Bone marrow (tissue), 2 donors: ENCODE measurements around the gene MAPT.
"Not testable (repeated sequence)": the region's sequence is repeated elsewhere in the genome, so short reads cannot be mapped to it uniquely, and the experiment has no call there.

Experiments used
- DNase-seq, 2 donors: peaks; one replicate each; lab custom pipeline; 2025; lab: John Stamatoyannopoulos, UW

MAPT gene

DNA sequence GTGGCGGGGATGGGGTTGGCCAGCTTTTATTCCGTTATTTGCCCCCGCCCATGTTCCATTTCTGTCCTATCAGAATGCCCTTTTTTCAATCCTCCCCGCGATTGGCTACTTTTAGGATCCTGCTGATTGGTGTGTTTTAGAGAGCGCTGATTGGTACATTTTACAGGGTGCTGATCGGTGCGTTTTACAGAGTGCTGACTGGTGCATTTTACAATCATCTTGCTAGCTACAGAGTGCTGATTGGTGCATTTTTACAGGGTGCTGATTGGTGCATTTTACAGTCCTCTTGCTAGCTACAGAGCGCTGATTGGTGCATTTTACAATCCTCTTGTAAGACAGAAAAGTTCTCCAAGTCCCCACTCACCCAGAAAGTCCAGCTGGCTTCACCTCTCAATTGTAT is 32.2 kb upstream of the MAPT start:
- not testable (repeated sequence) for DNase-seq

DNA sequence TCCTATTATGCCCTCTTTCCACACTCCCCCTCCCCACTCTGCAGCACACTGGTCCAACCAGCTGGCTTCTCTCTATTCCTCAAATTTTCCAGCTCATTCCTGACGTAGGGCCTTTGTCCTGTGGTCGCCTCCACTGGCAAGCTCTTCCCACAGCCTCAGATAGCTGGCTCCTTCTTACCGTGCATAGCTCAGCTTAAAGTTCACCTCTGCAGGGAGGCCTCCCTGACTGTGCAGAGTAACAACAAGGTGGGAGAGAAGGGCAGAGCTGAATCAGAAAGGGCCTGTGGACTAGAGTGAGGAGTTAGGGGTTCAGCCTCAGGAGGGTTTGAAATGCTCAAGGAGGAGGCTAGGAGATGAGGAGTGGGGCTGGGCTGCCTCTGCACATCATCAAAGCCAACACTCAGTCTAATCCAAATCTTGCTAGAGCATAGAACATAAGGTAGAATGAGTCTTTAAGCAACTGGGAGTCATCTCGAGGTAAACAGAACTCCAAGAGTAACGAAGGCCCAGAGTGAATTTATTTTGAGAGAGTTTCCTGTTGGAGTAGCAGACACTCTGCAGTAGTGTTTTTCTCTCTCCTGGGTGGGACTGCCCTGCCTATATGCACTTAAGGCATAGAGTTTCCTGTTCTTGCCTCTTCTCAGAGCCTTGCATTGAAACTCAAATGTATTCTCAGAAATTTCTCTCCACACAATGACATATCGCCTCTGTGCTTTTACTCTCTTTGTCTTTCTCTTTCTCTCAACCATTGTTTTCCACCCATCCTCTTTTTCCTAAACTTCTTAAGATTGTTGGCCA is 30.3 kb upstream of the MAPT start:
- no peak for DNase-seq

DNA sequence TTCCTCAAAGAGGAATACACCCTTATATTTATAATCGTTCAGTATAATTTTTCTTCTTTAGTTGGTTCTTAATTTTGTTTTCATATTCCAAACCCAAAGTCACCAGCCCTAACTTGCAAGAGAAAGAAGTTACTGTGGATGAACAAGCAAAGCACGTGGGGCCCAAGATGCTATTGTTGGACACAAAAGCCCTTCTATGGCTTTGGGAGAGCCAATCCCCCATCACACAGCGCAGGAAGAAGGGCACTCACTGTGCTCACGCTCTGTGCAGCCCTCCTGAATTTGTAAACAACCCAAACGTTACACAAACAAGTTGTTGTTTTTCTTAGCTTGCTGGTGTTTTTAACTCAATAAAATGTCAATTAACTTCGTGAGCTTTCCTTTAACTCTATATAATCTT is 27.2 kb upstream of the MAPT start:
- DNase-seq, result no peak

DNA sequence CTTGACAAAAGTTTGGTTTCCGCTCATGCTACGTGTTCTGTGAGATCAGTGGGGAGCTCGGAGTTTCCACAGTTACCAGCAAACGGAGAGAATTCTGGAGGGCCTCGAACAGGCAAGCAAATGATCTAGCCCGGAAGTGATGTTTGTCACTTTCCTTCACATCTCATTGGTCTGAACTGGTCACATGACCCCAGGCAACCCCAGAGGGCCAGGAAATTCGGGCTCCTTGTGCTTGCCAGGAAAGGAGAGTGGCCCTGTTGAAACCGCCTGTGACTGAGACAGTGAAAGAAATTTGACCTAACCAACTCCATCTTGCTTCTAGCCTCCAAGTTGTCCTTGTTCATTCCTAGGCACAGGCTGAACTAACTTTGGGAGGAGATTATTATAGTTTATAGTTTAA is 26.7 kb upstream of the MAPT start:
- DNase-seq, result no peak

DNA sequence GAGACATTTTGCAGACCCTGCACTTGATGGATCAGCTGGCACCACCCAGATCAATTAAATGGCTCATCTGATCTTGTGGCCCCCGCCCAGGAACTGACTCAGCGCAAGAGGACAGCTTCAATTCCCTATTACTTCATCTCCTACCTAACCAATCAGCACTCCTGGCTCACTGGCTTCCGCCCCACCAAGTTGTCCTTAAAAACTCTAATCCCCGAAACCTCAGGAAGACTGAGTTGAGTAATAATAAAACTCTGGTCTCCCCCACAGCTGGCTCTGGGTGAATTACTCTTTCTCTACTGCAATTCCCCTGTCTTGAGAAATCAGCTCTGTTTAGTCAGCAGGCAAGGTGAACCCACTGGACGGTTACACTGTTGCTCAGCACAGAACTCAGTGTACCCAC is 26.1 kb upstream of the MAPT start:
- no peak for DNase-seq

DNA sequence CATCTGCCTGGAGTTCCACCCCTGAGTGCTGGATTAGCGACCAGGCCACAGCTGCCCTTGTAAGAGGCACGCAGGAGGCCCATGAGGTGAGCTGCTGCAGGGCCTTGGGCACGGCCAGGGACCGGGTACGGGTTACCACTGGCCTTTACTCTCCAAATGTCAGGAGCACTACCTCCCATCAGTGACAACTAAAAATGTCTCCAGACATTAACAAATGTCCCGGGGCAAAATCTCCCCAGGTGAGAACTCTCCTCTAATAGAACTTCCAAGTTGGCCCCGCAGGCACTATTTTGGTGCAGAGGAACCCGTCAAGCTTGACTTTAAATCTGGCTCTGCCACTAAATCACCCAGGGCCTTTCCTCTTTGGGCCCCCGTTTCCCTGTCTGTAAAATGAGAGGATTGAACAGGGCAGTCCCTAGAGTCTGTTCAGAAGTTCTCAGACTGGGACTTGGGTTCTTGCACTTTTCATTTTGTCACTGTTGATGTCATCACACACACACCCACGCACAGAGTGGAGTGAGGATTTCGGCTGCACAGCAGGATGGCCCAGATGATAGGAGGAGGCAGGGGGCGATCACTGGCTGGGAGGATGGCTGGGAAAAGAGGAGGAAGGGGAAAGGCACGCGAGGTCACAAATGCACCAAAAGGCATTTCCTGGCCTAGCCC is 24.5 kb upstream of the MAPT start:
- no peak for DNase-seq

DNA sequence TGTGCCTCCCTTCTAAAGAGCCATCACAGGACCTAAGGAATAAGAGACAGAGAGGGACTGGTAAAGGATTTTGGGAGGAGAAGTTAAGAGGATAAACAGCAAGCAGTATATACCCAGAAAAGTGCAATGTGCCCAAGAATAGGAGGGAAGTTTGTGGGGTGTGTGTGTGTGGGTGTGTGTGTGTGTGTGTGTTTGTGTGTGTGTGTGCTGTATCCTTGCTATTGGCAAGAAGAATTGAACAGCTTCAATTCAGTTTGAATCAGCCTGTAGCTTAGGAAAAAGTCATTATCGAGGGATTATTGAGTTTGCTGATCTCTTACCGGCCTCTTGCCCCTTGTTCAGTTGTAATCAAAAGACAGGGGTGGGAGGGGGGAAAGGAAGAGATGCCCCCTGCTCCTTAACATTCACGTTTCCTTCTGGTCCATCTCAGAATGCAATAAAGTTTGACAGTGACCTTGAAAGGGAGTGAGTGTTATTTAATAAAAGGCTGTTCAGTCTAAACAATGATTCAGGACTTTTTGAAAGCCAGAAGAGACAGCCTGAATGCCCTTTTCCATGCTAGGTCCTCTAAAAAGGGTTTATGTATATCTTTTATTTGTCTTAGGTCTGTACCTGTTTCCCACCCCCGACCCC is 23.9 kb upstream of the MAPT start:
- DNase-seq, result no peak

DNA sequence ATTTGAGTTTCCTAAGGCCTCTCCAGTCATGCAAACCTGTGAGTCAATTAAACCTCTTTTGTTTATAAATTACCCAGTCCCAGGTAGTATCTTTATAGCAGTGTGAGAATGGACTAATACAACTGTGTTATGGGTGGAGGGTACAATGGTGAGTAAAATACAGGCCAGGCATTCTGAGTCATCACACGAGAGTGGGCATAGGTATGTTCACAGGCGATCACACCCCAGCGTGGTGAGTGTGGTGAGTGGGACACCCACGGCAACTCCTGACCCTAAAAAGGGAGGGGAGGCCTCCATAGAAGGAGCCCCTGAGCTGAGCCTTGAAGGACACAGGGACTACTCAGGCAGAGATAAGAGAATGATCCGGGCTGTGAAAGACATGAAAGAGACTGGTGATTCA is 22.6 kb upstream of the MAPT start:
- DNase-seq, result no peak

DNA sequence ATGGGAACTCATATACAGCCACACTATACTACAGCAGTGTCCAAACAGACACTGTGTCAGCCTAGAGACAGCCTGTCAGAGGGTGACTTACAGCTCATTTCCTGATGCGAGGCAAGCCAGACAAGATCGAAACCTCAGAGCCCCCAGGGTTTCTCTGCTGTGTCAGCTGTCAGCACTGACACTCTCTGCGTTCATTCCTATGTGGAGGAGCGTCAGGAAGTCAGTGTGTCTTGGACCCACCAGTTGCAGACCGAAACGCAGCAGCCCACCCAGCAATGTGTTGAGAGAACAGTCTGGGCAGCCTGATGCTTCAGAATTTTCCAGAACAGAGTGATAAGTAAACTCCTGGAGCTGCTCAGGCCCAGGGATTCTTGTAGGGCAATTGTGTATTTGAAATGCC is 20.6 kb upstream of the MAPT start:
- DNase-seq, result peak in 1 of 2 donors; percentile 62

DNA sequence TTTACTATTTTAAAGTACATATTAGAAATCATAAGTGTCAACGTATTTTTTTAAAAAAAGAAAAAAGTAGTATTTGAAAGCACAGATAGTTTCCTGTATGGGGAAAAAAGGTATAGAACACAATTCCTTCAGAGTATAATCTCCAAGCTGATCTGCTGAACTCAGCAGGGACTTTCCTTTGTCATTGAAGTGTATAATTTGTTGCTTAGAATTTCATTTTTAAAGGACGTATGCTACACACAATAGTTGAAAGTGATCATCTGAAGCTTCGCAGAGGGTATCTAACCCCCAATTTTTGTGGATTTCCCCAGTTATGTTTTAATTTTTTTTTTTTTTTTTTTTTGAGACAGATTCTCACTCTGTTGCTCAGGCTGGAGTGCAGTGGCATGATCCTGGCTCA is 20.2 kb upstream of the MAPT start:
- no peak for DNase-seq

DNA sequence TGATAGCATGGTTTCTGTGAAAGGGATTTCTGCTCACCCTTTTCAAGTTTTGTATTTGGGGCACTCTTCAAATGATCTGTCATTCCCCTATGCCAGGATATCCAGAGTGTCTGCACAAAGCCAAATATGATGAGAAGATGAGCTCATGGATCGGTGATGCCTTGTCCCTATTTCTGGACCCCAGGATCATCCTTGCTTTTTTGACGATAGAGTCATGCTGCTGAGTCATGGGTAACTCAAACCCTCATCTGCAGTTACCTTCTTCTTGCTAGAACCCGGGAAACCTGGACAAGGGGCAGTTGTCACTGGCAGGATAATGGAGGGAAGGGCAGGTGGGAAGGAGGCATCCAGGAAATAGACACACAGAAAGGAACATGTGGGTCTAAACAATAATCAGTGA is 17.8 kb upstream of the MAPT start:
- no peak for DNase-seq

DNA sequence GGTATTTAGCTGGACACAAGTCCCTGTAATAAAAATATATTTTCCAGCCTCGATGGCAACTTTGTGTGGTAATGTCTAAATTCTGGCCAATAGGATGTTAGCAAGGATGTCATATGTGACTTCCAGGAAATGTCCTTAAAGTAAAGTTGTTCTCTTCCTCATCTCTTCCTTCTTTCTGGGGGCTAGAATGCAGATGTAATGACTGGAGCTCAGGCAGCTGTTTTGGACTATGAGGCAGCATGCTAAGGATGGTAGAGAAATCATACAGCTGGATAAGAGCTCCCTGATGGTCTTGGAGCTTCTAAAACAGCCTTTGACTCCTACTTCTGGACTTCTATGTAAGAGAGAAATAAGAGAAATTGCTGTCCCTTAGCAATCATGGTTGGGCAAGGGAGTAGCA is 16.9 kb upstream of the MAPT start:
- DNase-seq, result no peak

DNA sequence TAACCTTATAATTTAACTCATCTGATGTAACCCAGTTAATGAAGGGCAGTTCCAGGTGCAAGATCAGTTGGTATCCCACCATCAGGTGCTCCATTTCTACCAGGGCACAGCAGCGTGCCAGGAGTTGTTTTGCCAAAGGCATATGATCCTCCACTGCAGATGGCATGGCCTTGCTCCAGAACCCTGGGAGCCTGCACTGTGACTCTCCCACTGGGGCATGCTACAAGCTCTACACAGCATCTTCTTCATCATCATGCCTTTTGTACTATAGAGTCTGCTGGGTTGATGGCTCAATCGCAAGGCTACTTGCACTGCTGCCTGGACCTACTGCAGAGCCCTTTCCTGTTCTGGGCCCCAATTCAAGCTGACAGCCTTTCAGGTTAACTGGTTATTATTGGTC is 11.3 kb upstream of the MAPT start:
- DNase-seq, result no peak

DNA sequence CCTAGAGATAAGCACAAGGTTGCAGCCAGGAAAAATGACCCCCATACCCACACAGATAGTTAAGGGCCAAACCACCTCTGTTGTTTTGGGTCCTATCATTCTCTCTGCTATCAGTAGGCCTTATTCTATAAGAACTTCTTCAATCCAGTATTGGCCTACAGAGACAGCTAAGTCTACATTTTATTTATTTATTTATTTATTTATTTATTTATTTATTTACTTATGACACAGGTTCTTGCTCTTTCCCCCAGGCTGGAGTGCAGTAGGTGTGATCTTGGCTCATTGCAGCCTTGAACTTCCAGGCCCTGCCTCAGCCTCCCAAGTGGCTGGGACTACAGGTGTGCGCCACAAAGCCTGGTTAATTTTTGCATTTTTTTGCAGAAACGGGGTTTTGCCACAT is 7.5 kb upstream of the MAPT start:
- DNase-seq, result no peak

DNA sequence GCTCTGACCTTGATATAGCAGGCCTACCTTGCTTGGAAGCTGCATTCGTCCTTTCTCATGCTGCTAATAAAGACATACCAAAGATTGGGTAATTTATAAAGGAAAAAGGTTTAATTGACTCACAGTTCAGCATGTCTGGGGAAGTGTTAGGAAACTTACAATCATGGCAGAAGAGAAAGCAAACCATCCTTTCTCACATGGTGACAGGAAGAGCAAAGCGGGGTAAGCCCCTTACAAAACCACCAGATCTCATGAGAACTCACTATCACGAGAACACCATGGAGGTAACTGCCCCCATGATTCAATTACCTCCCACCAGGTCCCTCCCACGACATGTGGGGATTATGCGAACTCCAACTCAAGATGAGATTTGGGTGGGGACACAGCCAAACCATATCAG is 6.0 kb upstream of the MAPT start:
- no peak for DNase-seq

DNA sequence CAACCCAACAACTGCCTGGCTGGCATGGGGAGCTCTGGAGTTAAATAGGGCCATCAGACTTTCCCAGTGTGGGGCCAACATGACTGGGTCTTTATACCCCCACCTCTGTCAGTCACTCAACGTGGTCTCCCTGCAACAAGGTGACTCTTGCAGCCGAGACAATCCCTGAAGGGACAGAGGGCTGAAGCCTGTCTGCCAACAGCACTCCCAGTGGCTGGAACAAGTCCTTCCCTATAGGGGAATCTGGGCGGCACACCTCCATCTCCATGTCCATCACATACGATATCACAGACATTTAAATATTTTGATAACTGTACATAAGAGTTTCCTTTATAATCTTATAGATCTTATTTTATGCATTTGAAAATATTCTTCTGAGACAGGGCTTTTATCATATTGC is 4.8 kb upstream of the MAPT start:
- no peak for DNase-seq

DNA sequence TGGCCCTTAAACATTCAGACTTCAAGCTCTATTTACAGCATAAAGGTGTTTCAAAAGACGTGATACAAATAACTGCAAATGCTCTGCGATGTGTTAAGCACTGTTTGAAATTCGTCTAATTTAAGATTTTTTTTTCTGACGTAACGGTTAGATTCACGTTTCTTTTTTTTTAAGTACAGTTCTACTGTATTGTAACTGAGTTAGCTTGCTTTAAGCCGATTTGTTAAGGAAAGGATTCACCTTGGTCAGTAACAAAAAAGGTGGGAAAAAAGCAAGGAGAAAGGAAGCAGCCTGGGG is 681 bp upstream of the MAPT start:
- no peak for DNase-seq

DNA sequence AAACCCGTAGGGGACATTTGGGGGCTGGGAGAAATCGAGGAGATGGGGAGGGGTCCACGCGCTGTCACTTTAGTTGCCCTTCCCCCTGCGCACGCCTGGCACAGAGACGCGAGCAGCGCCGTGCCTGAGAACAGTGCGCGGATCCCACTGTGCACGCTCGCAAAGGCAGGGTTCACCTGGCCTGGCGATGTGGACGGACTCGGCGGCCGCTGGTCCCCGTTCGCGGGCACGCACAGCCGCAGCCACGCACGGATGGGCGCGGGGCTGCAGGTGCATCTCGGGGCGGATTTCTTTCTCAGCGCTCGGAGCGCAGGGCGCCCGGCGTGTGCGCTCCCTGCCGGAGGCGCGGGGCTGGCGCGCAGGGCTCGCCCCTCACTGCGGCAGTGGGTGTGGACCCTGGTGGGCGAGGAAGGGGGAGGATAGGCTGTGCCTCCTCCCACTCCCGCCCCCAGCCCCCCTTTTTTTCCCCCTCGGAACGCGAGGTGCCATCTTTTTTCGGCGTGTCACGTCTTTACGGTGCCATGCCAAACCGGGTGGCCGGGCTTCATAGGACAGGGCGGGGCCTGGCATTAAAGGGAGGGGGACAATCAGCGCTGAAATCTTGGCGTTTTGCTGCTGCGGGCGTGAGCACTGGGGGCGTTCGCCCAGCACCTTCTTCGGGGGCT is 1.1 kb downstream of the MAPT start:
- DNase-seq, result no peak

DNA sequence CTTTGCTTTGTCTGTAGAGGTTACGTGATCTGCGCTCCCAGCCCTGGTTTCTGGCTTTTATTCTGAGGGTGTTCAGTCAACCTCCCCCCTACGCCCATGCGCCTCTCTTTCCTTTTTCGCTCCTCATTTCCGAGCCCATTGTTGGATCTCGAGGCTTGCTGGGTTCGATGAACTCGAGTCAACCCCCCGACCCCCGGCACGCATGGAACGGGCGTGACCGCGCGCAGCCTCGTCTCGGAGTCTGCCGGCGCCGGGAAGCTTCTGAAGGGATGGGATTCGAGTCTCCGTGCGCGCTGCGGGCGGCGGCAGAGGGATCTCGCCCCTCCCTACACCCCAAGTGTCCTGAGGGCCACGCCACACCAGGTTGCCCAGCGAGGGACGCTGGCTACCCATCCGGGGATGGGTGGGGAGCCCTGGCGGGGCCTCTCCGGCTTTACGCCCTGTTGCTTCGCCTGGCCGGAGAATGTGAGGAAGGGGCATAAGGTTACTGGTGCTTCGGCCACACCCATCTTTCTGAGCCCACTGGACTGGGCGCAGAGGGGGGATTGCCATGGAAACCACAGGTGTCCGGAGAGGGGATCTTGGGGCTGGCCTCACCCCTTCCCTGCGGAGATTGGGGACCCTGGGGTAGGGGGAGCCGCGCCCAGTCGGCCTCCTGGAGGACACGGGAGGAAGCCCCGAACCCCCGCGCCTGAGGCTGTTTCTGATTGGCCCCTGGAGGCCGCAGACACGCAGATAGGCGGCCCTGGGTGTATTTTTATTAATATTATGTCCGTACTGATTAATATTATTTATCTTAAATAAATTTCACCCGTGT is 1.8 kb downstream of the MAPT start:
- DNase-seq, result no peak

DNA sequence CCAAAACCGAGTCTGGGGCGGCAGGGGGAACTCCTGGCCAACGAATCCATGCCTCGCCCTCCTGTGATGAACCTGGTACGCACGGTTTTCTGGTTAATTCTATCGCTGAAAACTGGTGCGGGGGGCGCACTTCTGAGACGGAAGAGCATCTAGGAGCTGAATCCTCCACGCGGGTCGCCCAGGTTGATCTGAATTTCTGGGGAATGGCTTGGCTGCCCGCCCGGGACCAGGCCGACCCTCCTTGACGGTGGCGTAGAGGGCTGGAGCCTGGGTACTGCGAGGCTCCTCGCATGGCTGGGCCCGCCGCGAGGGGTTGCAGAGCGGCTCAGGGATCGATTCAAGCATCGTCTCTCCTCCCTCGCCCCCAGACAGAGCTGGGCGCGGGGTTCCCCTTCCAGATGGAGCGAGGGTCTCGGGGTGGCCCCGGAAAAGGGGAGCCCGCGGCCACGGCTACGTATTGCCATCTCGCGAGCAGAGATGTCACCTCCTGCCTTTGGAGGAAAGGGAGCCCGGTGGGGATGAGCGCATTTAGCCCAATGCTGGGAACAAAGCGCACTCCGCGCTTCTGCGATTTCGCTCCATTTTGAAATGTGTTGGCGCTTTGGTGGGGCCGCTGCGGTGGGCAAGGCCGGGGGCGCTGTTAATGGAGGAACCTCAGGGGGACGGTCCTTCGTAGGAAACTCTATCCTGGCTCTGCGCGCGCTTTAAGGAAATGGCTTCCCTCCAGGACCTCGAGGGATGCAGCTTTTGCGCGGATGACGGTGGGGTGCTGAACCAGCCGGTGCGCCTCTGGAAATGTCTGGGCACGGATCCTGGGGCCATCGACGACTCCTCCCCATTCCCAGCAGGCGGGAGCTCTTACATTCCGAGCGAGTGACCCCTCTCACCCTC is 2.7 kb downstream of the MAPT start:
- DNase-seq, result no peak

DNA sequence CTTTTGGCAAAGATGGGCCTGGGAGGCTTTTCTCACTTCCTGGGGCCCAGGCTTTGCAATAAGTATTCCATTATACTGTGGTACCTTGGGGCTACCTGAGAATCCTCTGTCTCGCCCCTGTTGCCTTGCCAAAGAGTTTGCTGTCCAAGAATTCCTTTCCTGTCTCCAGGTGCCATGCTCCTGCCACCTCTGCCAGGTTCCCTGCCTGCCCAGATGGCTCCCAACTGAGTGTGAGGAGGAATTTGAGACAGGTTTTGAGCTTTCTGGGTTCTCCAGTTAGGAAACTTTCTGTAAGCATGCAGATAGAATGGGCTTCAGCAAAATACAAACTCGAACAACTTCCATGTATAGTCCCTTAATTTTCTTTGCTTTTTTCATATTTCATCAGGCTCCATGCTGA is 5.8 kb downstream of the MAPT start:
- DNase-seq, result no peak
